ENCODE measurements around the gene DENND1A.

GRCh38 chr9:123929177-123929869 is 603 bp downstream of the DENND1A start:
- TF ChIP-seq, protein P1, sequence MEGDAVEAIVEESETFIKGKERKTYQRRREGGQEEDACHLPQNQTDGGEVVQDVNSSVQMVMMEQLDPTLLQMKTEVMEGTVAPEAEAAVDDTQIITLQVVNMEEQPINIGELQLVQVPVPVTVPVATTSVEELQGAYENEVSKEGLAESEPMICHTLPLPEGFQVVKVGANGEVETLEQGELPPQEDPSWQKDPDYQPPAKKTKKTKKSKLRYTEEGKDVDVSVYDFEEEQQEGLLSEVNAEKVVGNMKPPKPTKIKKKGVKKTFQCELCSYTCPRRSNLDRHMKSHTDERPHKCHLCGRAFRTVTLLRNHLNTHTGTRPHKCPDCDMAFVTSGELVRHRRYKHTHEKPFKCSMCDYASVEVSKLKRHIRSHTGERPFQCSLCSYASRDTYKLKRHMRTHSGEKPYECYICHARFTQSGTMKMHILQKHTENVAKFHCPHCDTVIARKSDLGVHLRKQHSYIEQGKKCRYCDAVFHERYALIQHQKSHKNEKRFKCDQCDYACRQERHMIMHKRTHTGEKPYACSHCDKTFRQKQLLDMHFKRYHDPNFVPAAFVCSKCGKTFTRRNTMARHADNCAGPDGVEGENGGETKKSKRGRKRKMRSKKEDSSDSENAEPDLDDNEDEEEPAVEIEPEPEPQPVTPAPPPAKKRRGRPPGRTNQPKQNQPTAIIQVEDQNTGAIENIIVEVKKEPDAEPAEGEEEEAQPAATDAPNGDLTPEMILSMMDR (IDR thresholded peaks at IDR 0.05), result no peak
- no peak for TF ChIP-seq EZH2phosphoT487 (IDR thresholded peaks at IDR 0.05)
